Measurements from ENCODE around the gene ZMYND8. TPM values are rescaled to one million over a fixed set of nuclear protein-coding genes. Genes with fewer than 3 reads are reported as not detected.
"Not testable (repeated sequence)": the region's sequence is repeated elsewhere in the genome, so short reads cannot be mapped to it uniquely, and the experiment has no call there.

Gene ZMYND8
- total RNA-seq, 1 donor from 2014 or later: 86.0 TPM

DNA sequence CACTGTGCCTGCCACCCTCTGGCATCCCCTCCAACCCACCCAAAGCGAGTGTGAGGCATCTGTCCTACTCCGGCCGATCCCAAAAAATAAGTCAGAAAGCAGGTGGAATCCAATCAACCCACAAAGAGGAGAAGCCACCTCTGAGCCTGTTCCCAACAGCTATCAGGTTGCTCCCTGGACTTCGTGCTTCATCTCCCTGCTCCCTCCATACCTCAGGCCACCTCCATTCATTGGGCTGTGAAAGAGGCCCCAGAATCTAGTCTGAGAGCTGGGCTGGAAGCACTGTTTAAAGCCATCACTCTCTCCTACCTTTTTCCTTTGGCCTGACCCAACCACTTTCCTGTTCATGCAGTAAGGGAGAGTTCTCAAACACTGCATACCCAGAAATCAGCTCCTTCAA is 106.1 kb downstream of the ZMYND8 start:
- no peak for DNase-seq (ENCODE audit: low read depth, low spot score)
- no peaks in the 10 kb centered on the region for H3K9me3 Mint-ChIP-seq
- H3K36me3 Mint-ChIP-seq (ENCODE audit: low read depth): peaks cover 23% of the 10 kb centered on the region
- TF ChIP-seq, protein P1, sequence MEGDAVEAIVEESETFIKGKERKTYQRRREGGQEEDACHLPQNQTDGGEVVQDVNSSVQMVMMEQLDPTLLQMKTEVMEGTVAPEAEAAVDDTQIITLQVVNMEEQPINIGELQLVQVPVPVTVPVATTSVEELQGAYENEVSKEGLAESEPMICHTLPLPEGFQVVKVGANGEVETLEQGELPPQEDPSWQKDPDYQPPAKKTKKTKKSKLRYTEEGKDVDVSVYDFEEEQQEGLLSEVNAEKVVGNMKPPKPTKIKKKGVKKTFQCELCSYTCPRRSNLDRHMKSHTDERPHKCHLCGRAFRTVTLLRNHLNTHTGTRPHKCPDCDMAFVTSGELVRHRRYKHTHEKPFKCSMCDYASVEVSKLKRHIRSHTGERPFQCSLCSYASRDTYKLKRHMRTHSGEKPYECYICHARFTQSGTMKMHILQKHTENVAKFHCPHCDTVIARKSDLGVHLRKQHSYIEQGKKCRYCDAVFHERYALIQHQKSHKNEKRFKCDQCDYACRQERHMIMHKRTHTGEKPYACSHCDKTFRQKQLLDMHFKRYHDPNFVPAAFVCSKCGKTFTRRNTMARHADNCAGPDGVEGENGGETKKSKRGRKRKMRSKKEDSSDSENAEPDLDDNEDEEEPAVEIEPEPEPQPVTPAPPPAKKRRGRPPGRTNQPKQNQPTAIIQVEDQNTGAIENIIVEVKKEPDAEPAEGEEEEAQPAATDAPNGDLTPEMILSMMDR (conservative IDR thresholded peaks at IDR 0.05): no peak
- H3K27me3 Mint-ChIP-seq (ENCODE audit: low read depth): no peaks in the 10 kb centered on the region
- peak overlapping the region; percentile 57 for H3K27ac Mint-ChIP-seq (ENCODE audit: unreplicated experiment)
- no peaks in the 10 kb centered on the region for H3K4me1 Mint-ChIP-seq
- H3K4me3 Mint-ChIP-seq: no peak overlapping the region

DNA sequence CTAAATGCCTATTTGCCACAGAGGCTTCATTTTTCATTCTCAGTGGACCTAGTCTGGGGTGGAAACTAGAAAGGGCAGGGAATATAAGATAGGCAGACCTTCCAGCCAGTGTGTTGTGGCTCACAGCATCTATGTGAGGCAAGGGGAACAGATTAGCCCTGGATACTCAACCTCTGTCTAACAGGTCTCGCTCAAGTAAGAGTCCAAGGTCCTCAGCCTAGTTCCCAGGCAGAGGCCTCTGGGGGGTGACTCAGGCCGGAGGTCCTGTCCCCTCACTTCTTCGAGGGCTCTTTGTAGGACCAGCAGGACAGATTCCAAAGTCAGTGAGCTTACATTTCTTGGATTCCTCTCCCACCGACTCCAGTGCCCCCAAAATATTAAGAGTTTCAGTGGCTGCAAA is 106.6 kb downstream of the ZMYND8 start:
- no peak overlapping the region for H3K4me3 Mint-ChIP-seq
- peak overlapping the region; percentile 57 for H3K27ac Mint-ChIP-seq (ENCODE audit: unreplicated experiment)
- no peaks in the 10 kb centered on the region for H3K9me3 Mint-ChIP-seq
- peaks cover 23% of the 10 kb centered on the region for H3K36me3 Mint-ChIP-seq (ENCODE audit: low read depth)
- no peak for DNase-seq (ENCODE audit: low read depth, low spot score)
- H3K27me3 Mint-ChIP-seq (ENCODE audit: low read depth): no peaks in the 10 kb centered on the region
- TF ChIP-seq, protein P1 (conservative IDR thresholded peaks at IDR 0.05): no peak
- H3K4me1 Mint-ChIP-seq: no peaks in the 10 kb centered on the region

DNA sequence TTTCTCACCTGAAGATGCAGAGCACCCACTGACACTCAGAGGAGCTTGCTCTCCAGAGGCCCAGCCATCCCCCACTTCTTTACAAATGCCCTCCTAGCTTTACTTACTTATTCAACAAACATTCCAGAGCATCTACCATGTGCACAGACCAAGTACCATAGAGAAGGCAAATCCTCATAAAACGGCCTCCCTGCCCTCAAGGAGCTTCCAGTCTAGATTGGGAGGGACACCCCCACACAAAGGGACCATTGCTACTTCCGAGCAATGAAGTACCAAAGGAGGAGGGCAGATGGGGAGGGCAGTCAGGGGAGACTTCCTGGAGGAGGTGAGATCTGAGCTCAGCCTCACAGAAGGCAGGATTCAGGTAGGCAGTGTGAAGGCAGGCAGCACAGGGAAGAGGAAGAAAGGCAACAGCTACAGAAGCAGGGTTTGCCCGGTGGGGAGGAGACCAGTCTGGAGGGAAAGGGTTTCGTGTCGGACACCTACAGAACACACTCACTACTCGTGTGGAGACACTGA is 108.0 kb downstream of the ZMYND8 start:
- Mint-ChIP-seq H3K4me3 (no peak overlapping the region), H3K9me3 (no peaks in the 10 kb centered on the region), H3K4me1 (no peaks in the 10 kb centered on the region), H3K27ac (ENCODE audit: unreplicated experiment) (peak overlapping the region; percentile 22), H3K27me3 (ENCODE audit: low read depth) (no peaks in the 10 kb centered on the region), H3K36me3 (ENCODE audit: low read depth) (peaks cover 24% of the 10 kb centered on the region)
- DNase-seq (ENCODE audit: low read depth, low spot score): no peak
- TF ChIP-seq, protein P1 (conservative IDR thresholded peaks at IDR 0.05): no peak

DNA sequence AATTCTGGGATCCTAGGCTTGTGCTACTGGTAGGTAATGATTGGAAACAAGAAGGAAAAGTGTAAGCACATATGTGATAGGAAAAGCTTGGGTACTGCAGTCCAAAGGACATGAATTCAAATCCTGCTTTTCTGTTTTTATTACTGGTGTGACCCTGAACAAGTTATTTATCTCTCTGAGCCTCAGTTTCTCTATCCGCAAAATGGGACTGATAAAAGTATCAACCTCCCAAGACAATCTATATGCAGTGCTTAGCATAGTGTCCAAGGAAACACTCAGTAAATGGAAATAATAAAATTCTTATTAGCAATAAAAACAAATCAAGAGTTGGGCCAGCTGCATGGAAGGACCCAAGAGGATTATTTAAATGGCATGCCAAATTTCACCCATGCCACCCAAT is 108.5 kb downstream of the ZMYND8 start:
- TF ChIP-seq, protein P1 (conservative IDR thresholded peaks at IDR 0.05): no peak
- DNase-seq (ENCODE audit: low read depth, low spot score): no peak
- Mint-ChIP-seq H3K4me1 (no peaks in the 10 kb centered on the region), H3K27ac (ENCODE audit: unreplicated experiment) (no peak overlapping the region), H3K9me3 (no peaks in the 10 kb centered on the region), H3K27me3 (ENCODE audit: low read depth) (no peaks in the 10 kb centered on the region), H3K36me3 (ENCODE audit: low read depth) (peaks cover 25% of the 10 kb centered on the region), H3K4me3 (no peak overlapping the region)

DNA sequence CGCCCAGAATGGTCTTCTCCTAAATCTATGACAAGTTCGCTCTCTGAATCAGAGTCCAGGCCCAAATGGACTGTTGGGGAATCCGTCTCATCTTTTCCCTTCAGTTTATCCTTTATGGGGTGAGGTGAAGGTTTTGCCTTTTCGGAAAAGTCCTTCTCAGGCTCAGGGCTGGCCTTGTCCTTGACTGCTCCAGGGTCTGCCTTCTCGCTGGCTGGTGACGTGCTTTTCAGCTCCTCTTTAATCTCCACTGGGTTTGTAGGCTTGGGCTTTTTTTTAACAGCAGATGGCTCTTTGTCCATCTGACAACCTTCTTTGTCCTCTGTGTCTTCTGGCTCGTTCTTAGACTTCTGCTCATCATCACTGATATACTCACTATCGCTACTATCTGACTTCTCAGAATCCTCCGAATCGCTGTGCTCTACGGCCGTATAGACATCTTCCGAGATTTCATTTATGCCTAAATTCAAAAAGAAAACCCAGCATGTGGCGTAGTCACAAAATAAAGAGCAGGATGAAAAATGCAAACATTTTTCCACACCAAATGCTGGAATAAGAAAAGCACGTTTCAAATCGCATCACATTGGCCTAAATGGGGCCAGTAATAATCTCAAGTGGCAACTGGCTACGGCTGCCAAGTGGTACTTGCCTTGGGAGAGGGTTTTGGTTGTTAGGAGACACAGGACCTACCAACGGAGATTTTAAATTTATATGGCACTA is 110.3 kb downstream of the ZMYND8 start:
- Mint-ChIP-seq H3K27me3 (ENCODE audit: low read depth) (no peaks in the 10 kb centered on the region), H3K9me3 (no peaks in the 10 kb centered on the region), H3K4me1 (no peaks in the 10 kb centered on the region), H3K27ac (ENCODE audit: unreplicated experiment) (no peak overlapping the region), H3K36me3 (ENCODE audit: low read depth) (peaks cover 27% of the 10 kb centered on the region), H3K4me3 (no peak overlapping the region)
- TF ChIP-seq, protein P1 (conservative IDR thresholded peaks at IDR 0.05): no peak
- DNase-seq (ENCODE audit: low read depth, low spot score): no peak

DNA sequence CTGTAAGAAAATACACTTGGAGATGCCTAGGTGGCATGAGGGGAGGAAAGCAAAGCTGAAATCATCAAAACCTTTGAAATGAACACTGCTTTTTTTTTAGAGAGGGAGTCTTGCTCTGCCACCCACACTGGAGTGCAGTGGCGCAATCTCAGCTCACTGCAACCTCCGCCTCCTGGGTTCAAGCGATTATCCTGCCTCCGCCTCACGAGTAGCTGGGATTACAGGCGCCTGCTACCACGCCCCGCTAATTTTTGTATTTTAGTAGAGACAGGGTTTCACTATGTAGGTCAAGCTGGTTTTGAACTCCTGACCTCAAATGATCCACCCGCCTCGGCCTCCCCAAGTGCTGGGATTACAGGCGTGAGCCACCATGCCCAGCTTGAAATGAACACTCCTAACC is 111.3 kb downstream of the ZMYND8 start:
- not testable (repeated sequence) for H3K4me1 Mint-ChIP-seq; H3K4me3 Mint-ChIP-seq; H3K27ac Mint-ChIP-seq (ENCODE audit: unreplicated experiment); DNase-seq (ENCODE audit: low read depth, low spot score); H3K27me3 Mint-ChIP-seq (ENCODE audit: low read depth); H3K9me3 Mint-ChIP-seq
- H3K36me3 Mint-ChIP-seq (ENCODE audit: low read depth): peaks cover 25% of the 10 kb centered on the region

All from neural crest cell (in vitro differentiated cells).